Heart left ventricle (tissue), 16 donors: ENCODE data around the gene KRT72. TPM values are rescaled to one million over a fixed set of nuclear protein-coding genes. Genes with fewer than 3 reads are reported as not detected.

Source experiments
- ATAC-seq, 4 donors: fragments of 200-7000 bp; cut with Tn5 transposase; one replicate each; pipeline ENCODE4 v1.9.1; 2020 to 2022; ENCODE audit warnings: moderate library complexity in 4 of 4, mild to moderate bottlenecking in 3 of 4, moderate number of reproducible peaks in 1 of 4
- DNase-seq, 5 donors: peaks; one replicate each; pipeline ENCODE4 v3.0.0-alpha.2; 2020
- H3K27ac ChIP-seq, 12 donors: fragments of 200-600 bp; sonication (generic) in 4 of 12; one replicate each; pipeline versions ENCODE4 v1.5.0 to v1.8.0; 2016 to 2022; ENCODE audit warnings: mild to moderate bottlenecking in 2 of 12
- H3K27me3 ChIP-seq, 9 donors: fragments of 200-600 bp; sonication (generic) in 2 of 9; one replicate each; pipeline versions ENCODE4 v1.5.1 to v1.8.0; 2016 to 2022; ENCODE audit warnings: mild to moderate bottlenecking in 3 of 9
- H3K36me3 ChIP-seq, 9 donors: fragments of 200-600 bp; sonication (generic) in 2 of 9; one replicate each; pipeline versions ENCODE4 v1.5.0 to v1.8.0; 2018 to 2022; ENCODE audit warnings: mild to moderate bottlenecking in 2 of 9
- H3K4me1 ChIP-seq, 12 donors: fragments of 200-600 bp; sonication (generic) in 4 of 12; one replicate each; pipeline versions ENCODE4 v1.5.0 to v1.8.0; 2016 to 2022; ENCODE audit warnings: mild to moderate bottlenecking in 3 of 12
- H3K4me3 ChIP-seq, 12 donors: fragments of 200-600 bp; sonication (generic) in 4 of 12; one replicate each; pipeline versions ENCODE4 v1.5.0 to v1.8.0; 2017 to 2022; ENCODE audit warnings: mild to moderate bottlenecking in 9 of 12, moderate library complexity in 4 of 12
- H3K9me3 ChIP-seq, 12 donors: fragments of 200-600 bp; sonication (generic) in 4 of 12; one replicate each; pipeline versions ENCODE4 v1.5.0 to v1.8.0; 2016 to 2022; ENCODE audit warnings: mild to moderate bottlenecking in 1 of 12
- CTCF ChIP-seq, 12 donors: fragments of 200-600 bp; sonication (generic) in 4 of 12; IDR thresholded peaks; one replicate each; pipeline versions ENCODE4 v1.5.0 to v1.8.0; 2018 to 2022; ENCODE audit warnings: antibody characterized with exemption in 12 of 12, mild to moderate bottlenecking in 5 of 12
- POLR2A ChIP-seq, 2 donors: fragments of 450-650 bp; IDR thresholded peaks; one replicate each; pipeline ENCODE4 v1.6.1; 2017; ENCODE audit warnings: antibody characterized with exemption in 2 of 2, mild to moderate bottlenecking in 2 of 2, moderate library complexity in 2 of 2
- WGBS, 4 donors: extraction: QIAGEN DNeasy Blood & Tissue Kit in 2 of 4; methylation state at CpG; one replicate each; pipeline versions ENCODE4 v1.1.5 to v1.1.7; 2013 to 2018; 5-methylcytosine and 5-hydroxymethylcytosine counted together
- intact Hi-C, 10 donors: fragments of 100-400 bp; cut with DNase I; formaldehyde crosslinking; loops; one replicate each; pipeline versions ENCODE4 v1.11.1 to v1.14.2; 2022
- polyA plus RNA-seq, 2 donors: library from polyadenylated mRNA; stranded (reverse); fragments of 200-250 nt; gene quantifications; one replicate each; pipeline ENCODE4 v1.2.3, GENCODE V29; 2013
- total RNA-seq, 9 donors: library from RNA; depleted of rRNA in 2 of 9; stranded (reverse); fragments of >200 nt in 2 of 9; fragmentation: NEBNext Ultra II Directional in 3 of 9; extraction: Animal tissue kit (Norgen Biotek cat#: 25700) in 3 of 9; gene quantifications; one replicate each; pipeline versions ENCODE4 v1.1.0 to v1.2.4, GENCODE V29; 2016 to 2023
- donor health status: ischemic (EF 13 %, LVEDD 7.1; RV severe dilation, severe dysfunction).
- donor health status: healthy with polysubstance abuse.
- donor health status: DM: no; HTN: yes; CAD: no.
- donor health status: DM: no; HTN: no; CAD: no.
- donor health status: ischemic (EF 25% LVEDD 6.9; RV normal size, moderate dysfunction).
- donor health status: ischemic (EF 25% LVEDD 5.7; RV mildly dilated, moderate dysfunction).
- donor health status: healthy.
- donor health status: DM: yes; HTN: yes; CAD: no.
- donor health status: ischemic (EF 35%, LVEDD 5.7; RV mildly dilated, moderate dysfunction).
- donor health status: nonischemic (EF 11% LVEDD 7.7; RV severe dilation, severe dysfunction).
- donor health status: DM: yes; HTN: yes; CAD: no.
- donor health status: PGD.
- donor health status: ischemic (EF 29% LVEDD 5.4; RV normal size, mild dysfunction).
- donor health status: nonischemic (EF 23%, LVEDD 6.1; RV moderate dilation, normal function).

The KRT72 gene
- total and polyA plus RNA-seq, 11 donors, result not detected

- Histone ChIP-seq H3K27me3 (peaks cover 0 to 11% (median 0%) of the 10 kb centered on the region in 9 donors), H3K36me3 (no peaks in the 10 kb centered on the region), H3K4me3 (no peak overlapping the region), H3K9me3 (no peaks in the 10 kb centered on the region), H3K4me1 (peaks cover 0 to 7% (median 0%) of the 10 kb centered on the region in 12 donors), H3K27ac (no peak overlapping the region)
- WGBS, 4 donors, result 65 to 74% (median 70%) methylated on average over 12 to 17 of the region's 17 CpGs
- ATAC-seq (peak; percentile 47 to 60 (median 50)), DNase-seq (peak in 2 of 5 donors; percentile 36 to 37)
- TF ChIP-seq CTCF (IDR thresholded peaks at IDR 0.05), result no peak
- no peak for TF ChIP-seq POLR2A (IDR thresholded peaks at IDR 0.05)
- intact Hi-C loops, result no loop called here
Observed at GRCh38 chr12:52543985-52544883, 57.0 kb downstream of the KRT72 start.

GRCh38 chr12:52542785-52543318 is 58.4 kb downstream of the KRT72 start:
- no peak overlapping the region for H3K4me3 ChIP-seq
- H3K36me3 ChIP-seq, result no peaks in the 10 kb centered on the region
- H3K9me3 ChIP-seq, result no peaks in the 10 kb centered on the region
- DNase-seq, result no peak
- peaks cover 0 to 11% (median 0%) of the 10 kb centered on the region in 9 donors for H3K27me3 ChIP-seq
- no peak for ATAC-seq
- no peak overlapping the region for H3K27ac ChIP-seq
- TF ChIP-seq POLR2A (IDR thresholded peaks at IDR 0.05) (no peak), CTCF (IDR thresholded peaks at IDR 0.05) (no peak)
- peaks cover 0 to 7% (median 0%) of the 10 kb centered on the region in 12 donors for H3K4me1 ChIP-seq
- 49 to 62% (median 54%) methylated on average over 7 of the region's 7 CpGs for WGBS, 4 donors
- intact Hi-C loops, result no loop called here

GRCh38 chr12:52542157-52542556 is 59.1 kb downstream of the KRT72 start:
- no peak overlapping the region for H3K27ac ChIP-seq
- H3K27me3 ChIP-seq, result peaks cover 0 to 10% (median 0%) of the 10 kb centered on the region in 9 donors
- TF ChIP-seq CTCF (IDR thresholded peaks at IDR 0.05), result no peak
- TF ChIP-seq POLR2A (IDR thresholded peaks at IDR 0.05), result no peak
- no peaks in the 10 kb centered on the region for H3K9me3 ChIP-seq
- DNase-seq (no peak), ATAC-seq (no peak)
- H3K4me3 ChIP-seq, result no peak overlapping the region
- H3K4me1 ChIP-seq, result peaks cover 0 to 7% (median 0%) of the 10 kb centered on the region in 12 donors
- intact Hi-C loops, result no loop called here
- H3K36me3 ChIP-seq, result no peaks in the 10 kb centered on the region

- H3K27me3 ChIP-seq, result peaks cover 0 to 7% (median 0%) of the 10 kb centered on the region in 9 donors
- ATAC-seq (no peak), DNase-seq (no peak)
- intact Hi-C loops, result no loop called here
- H3K36me3 ChIP-seq, result no peaks in the 10 kb centered on the region
- TF ChIP-seq POLR2A (IDR thresholded peaks at IDR 0.05) (no peak), CTCF (IDR thresholded peaks at IDR 0.05) (no peak)
- no peaks in the 10 kb centered on the region for H3K9me3 ChIP-seq
- H3K27ac ChIP-seq, result no peak overlapping the region
- peaks cover 0 to 7% (median 0%) of the 10 kb centered on the region in 12 donors for H3K4me1 ChIP-seq
- 88 to 95% (median 93%) methylated on average over 5 of the region's 5 CpGs for WGBS, 4 donors
- no peak overlapping the region for H3K4me3 ChIP-seq
Observed at GRCh38 chr12:52541709-52542108, 59.6 kb downstream of the KRT72 start.
